HEK293 (cell line): ENCODE measurements around the gene IGF1R.

Experiments
- CTCF ChIA-PET: fragments of 350-600 bp; formaldehyde crosslinking; extraction: SDS; loops from one replicate; lab custom pipeline; 2021; ENCODE audit warnings: antibody characterized with exemption; lab: Yijun Ruan, JAX
- POLR2A ChIA-PET: fragments of 300-600 bp; formaldehyde crosslinking; extraction: SDS; loops from one replicate; lab custom pipeline; 2020; ENCODE audit warnings: antibody characterized with exemption, inconsistent platforms; lab: Yijun Ruan, JAX
- H3K27ac ChIP-seq: fragments of 200-500 bp; sonication (Bioruptor generic); 2 replicates; pipeline ENCODE4 v1.5.1; 2014; ENCODE audit warnings: low read depth, low read length, control low read depth, inconsistent platforms; ENCODE audit errors: extremely low read depth
- H3K36me3 ChIP-seq, 2 experiments: fragments of 200-500 bp in 1 of 2; sonication (Bioruptor generic) in 1 of 2; 1 replicate in 1 of 2; 2 replicates in 1 of 2; pipeline ENCODE4 v1.5.1; 2014 to 2017; ENCODE audit warnings: inconsistent platforms in 2 of 2, low read length in 2 of 2; ENCODE audit not compliant: control insufficient read depth in 2 of 2, insufficient read depth in 1 of 2
- H3K4me1 ChIP-seq: fragments of 200-500 bp; sonication (Bioruptor generic); 2 replicates; pipeline ENCODE4 v1.5.1; 2014; ENCODE audit warnings: mild to moderate bottlenecking, low read length, inconsistent platforms; ENCODE audit not compliant: control insufficient read depth, insufficient read depth
- H3K4me3 ChIP-seq: 2 replicates; pipeline ENCODE4 v1.5.1; 2011; ENCODE audit warnings: low read depth, mild to moderate bottlenecking, control low read depth, low read length, moderate library complexity
- H3K9me3 ChIP-seq: fragments of 200-500 bp; sonication (Bioruptor generic); 2 replicates; pipeline ENCODE4 v1.5.1; 2014; ENCODE audit warnings: low read depth, low read length, inconsistent platforms; ENCODE audit not compliant: control insufficient read depth, insufficient read depth
- AEBP2 ChIP-seq: fragments of 450-650 bp; formaldehyde crosslinking; IDR thresholded peaks from 2 replicates; pipeline ENCODE4 v1.5.1; 2016; ENCODE audit warnings: missing biosample characterization, missing genetic modification characterization, borderline replicate concordance
- ATF2 ChIP-seq: fragments of 450-650 bp; formaldehyde crosslinking; IDR thresholded peaks from 2 replicates; pipeline ENCODE4 v1.5.1; 2016; ENCODE audit warnings: missing biosample characterization, missing genetic modification characterization, low read depth
- BCL11B ChIP-seq: fragments of 450-650 bp; formaldehyde crosslinking; IDR thresholded peaks from 2 replicates; pipeline ENCODE4 v1.5.1; 2016; ENCODE audit warnings: low read depth, missing biosample characterization, missing genetic modification characterization
- MYNN ChIP-seq: fragments of 450-650 bp; formaldehyde crosslinking; IDR thresholded peaks from 2 replicates; pipeline ENCODE4 v1.5.1; 2016; ENCODE audit warnings: missing biosample characterization, missing genetic modification characterization, borderline replicate concordance
- PRDM1 ChIP-seq: fragments of 450-650 bp; formaldehyde crosslinking; IDR thresholded peaks from 2 replicates; pipeline ENCODE4; 2016; ENCODE audit warnings: missing biosample characterization, missing genetic modification characterization
- REPIN1 ChIP-seq: fragments of 450-650 bp; formaldehyde crosslinking; IDR thresholded peaks from 2 replicates; pipeline ENCODE4 v1.5.1; 2017; ENCODE audit warnings: missing biosample characterization, missing genetic modification characterization, low read depth
- SETDB1 ChIP-seq: IDR thresholded peaks from one replicate; pipeline ENCODE4 v1.6.1; 2017; ENCODE audit warnings: mild to moderate bottlenecking, low read length, moderate library complexity, mixed read lengths; ENCODE audit not compliant: insufficient read length
- YY2 ChIP-seq: fragments of 450-650 bp; formaldehyde crosslinking; IDR thresholded peaks from 2 replicates; pipeline ENCODE4 v1.5.1; 2016; ENCODE audit warnings: missing biosample characterization, missing genetic modification characterization
- ZFP37 ChIP-seq: fragments of 450-650 bp; formaldehyde crosslinking; IDR thresholded peaks from 2 replicates; pipeline ENCODE4 v1.5.1; 2016; ENCODE audit warnings: missing biosample characterization, missing genetic modification characterization
- ZIC2 ChIP-seq: fragments of 450-650 bp; formaldehyde crosslinking; IDR thresholded peaks from 2 replicates; pipeline ENCODE4 v1.5.1; 2016; ENCODE audit warnings: missing biosample characterization, missing genetic modification characterization
- ZNF138 ChIP-seq: fragments of 450-650 bp; formaldehyde crosslinking; IDR thresholded peaks from 2 replicates; pipeline ENCODE4 v1.5.1; 2016; ENCODE audit warnings: missing biosample characterization, missing genetic modification characterization, borderline replicate concordance
- ZNF140 ChIP-seq: fragments of 450-650 bp; formaldehyde crosslinking; IDR thresholded peaks from 2 replicates; pipeline ENCODE4 v1.5.1; 2016; ENCODE audit warnings: missing biosample characterization, missing genetic modification characterization
- ZNF211 ChIP-seq: fragments of 450-650 bp; formaldehyde crosslinking; IDR thresholded peaks from 2 replicates; pipeline ENCODE4 v1.5.1; 2016; ENCODE audit warnings: low read depth, missing biosample characterization, missing genetic modification characterization
- ZNF248 ChIP-seq: fragments of 450-650 bp; formaldehyde crosslinking; IDR thresholded peaks from 2 replicates; pipeline ENCODE4 v1.5.1; 2017; ENCODE audit warnings: missing biosample characterization, missing genetic modification characterization
- ZNF26 ChIP-seq: fragments of 450-650 bp; formaldehyde crosslinking; IDR thresholded peaks from 2 replicates; pipeline ENCODE4 v1.5.1; 2016; ENCODE audit warnings: missing biosample characterization, missing genetic modification characterization
- ZNF350 ChIP-seq: fragments of 450-650 bp; formaldehyde crosslinking; IDR thresholded peaks from 2 replicates; pipeline ENCODE4 v1.5.0; 2017; ENCODE audit warnings: missing biosample characterization, mild to moderate bottlenecking, missing genetic modification characterization
- ZNF449 ChIP-seq: fragments of 450-650 bp; formaldehyde crosslinking; IDR thresholded peaks from 2 replicates; pipeline ENCODE4 v1.5.1; 2017; ENCODE audit warnings: missing biosample characterization, mild to moderate bottlenecking, missing genetic modification characterization, moderate library complexity
- ZNF513 ChIP-seq: fragments of 450-650 bp; IDR thresholded peaks from 2 replicates; pipeline ENCODE4 v1.5.1; 2018; ENCODE audit warnings: missing biosample characterization, missing genetic modification characterization
- ZNF518A ChIP-seq: fragments of 450-650 bp; formaldehyde crosslinking; conservative IDR thresholded peaks from 2 replicates; pipeline ENCODE4 v1.5.1; 2016; ENCODE audit warnings: low read depth, missing biosample characterization, missing genetic modification characterization
- ZNF530 ChIP-seq: fragments of 450-650 bp; formaldehyde crosslinking; IDR thresholded peaks from 2 replicates; pipeline ENCODE4 v1.5.1; 2016; ENCODE audit warnings: low read depth, missing biosample characterization, missing genetic modification characterization
- ZNF585B ChIP-seq: fragments of 450-650 bp; formaldehyde crosslinking; IDR thresholded peaks from 2 replicates; pipeline ENCODE4 v1.5.1; 2016; ENCODE audit warnings: missing biosample characterization, missing genetic modification characterization
- ZNF660 ChIP-seq: fragments of 450-650 bp; IDR thresholded peaks from 2 replicates; pipeline ENCODE4 v1.5.1; 2018; ENCODE audit warnings: missing biosample characterization, mild to moderate bottlenecking, missing genetic modification characterization

The IGF1R gene

GRCh38 chr15:98737721-98738120 is 89.4 kb downstream of the IGF1R start:
- no peaks in the 10 kb centered on the region for H3K36me3 ChIP-seq
- no peak overlapping the region for H3K27ac ChIP-seq
- CTCF ChIA-PET = interaction anchor here (0.7 kb wide), 1 partner anchor 249 kb away, joined by 3 read pairs; no protein-coding TSS in a partner anchor
- H3K9me3 ChIP-seq = no peaks in the 10 kb centered on the region
- no peak overlapping the region for H3K4me3 ChIP-seq
- TF ChIP-seq YY2 (tag by site-specific recombination) (no peak), MYNN (no peak), ZIC2 (tag by site-specific recombination) (no peak), ZNF248 (tag by site-specific recombination) (no peak), ZNF513 (tag by site-specific recombination) (no peak), PRDM1 (tag by site-specific recombination) (no peak), ATF2 (tag by site-specific recombination) (no peak), ZNF530 (tag by site-specific recombination) (no peak), ZNF585B (tag by site-specific recombination) (no peak), ZNF350 (no peak), ZNF140 (tag by site-specific recombination) (no peak), SETDB1 (no peak), ZNF26 (tag by site-specific recombination) (no peak)
- peaks cover 18% of the 10 kb centered on the region for H3K4me1 ChIP-seq
- POLR2A ChIA-PET = no interaction called here

- Histone ChIP-seq H3K27ac (no peak overlapping the region), H3K4me1 (peaks cover 18% of the 10 kb centered on the region), H3K4me3 (no peak overlapping the region), H3K9me3 (no peaks in the 10 kb centered on the region), H3K36me3 (no peaks in the 10 kb centered on the region)
- ChIA-PET CTCF (interaction anchor here (1.3 kb wide), 1 partner anchor 166 kb away, joined by 3 read pairs; no protein-coding TSS in a partner anchor), POLR2A (no interaction called here)
- TF ChIP-seq AEBP2 (tag by site-specific recombination) (no peak), REPIN1 (no peak), MYNN (no peak), ZNF138 (tag by site-specific recombination) (no peak), ZFP37 (tag by site-specific recombination) (no peak), ZNF518A (no peak), ZNF449 (tag by site-specific recombination) (no peak), ZNF211 (tag by site-specific recombination) (no peak), BCL11B (tag by site-specific recombination) (no peak), ZNF660 (tag by site-specific recombination) (no peak)
Measured at GRCh38 chr15:98738689-98739401, 90.5 kb downstream of the IGF1R start.
